ENCODE data around the gene GYPA. TPM values are rescaled to one million over a fixed set of nuclear protein-coding genes. Genes with fewer than 3 reads are reported as not detected.

The GYPA gene
- total RNA-seq, 1 experiment from 2014 or later, result not detected

Other genes starting within 250 kb of the GYPA start
- gene GYPE, start 235.2 kb downstream of the GYPA start, total RNA-seq (2022), result not detected in 2 replicates
- gene GYPB, start 121.3 kb downstream of the GYPA start, total RNA-seq (2022), result not detected in 2 replicates